ENCODE results near the gene PYCARD.
"Not testable (repeated sequence)": the region's sequence is repeated elsewhere in the genome, so short reads cannot be mapped to it uniquely, and the experiment has no call there.

Gene PYCARD

GRCh38 chr16:31189412-31189778 lies 13.2 kb downstream of the PYCARD start:
- no peak for DNase-seq

- no peak for DNase-seq
Measured at GRCh38 chr16:31188450-31189411, 13.8 kb downstream of the PYCARD start.

- DNase-seq, result no peak
Measured at GRCh38 chr16:31187808-31188189, 14.8 kb downstream of the PYCARD start.

GRCh38 chr16:31186930-31187807 lies 15.4 kb downstream of the PYCARD start:
- no peak for DNase-seq

DNA sequence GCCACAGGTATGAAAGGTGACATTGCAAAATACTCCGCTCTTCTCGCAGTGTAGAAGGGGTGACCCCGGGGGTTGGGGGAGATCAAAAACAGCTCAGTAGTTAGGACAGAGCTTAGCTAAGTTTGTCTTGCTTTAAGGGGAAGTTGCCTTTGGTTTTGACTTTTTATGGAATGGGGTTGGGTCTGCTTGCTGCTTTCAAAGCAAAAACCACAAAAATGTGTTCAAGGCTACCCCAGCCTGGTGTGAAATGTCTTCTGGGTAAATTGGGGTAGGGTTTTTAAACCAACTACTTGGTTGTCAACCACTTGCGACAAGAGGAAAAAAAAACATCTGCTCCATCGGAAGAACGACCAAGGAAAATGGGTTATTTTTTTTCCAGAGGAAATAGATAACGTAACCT lies 16.4 kb downstream of the PYCARD start:
- DNase-seq, result no peak

DNA sequence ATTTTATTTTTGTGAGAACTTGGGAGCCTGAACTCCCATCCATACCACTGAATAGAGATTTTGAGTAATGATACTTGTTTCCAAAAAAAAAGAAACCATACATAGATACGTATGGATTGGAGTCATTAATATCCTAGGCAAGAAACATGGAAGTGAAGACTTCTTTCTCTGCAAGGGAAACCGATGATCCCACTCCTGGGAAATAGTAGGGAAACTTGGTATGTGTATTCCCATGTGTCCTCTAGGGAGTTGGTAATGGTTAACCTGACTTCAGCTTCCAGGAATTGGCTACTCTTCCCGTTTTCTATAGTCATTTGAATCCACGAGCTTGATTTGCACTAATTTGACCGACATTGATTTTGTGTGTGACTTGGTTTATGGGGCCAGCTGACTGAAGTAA lies 17.2 kb downstream of the PYCARD start:
- no peak for DNase-seq

DNA sequence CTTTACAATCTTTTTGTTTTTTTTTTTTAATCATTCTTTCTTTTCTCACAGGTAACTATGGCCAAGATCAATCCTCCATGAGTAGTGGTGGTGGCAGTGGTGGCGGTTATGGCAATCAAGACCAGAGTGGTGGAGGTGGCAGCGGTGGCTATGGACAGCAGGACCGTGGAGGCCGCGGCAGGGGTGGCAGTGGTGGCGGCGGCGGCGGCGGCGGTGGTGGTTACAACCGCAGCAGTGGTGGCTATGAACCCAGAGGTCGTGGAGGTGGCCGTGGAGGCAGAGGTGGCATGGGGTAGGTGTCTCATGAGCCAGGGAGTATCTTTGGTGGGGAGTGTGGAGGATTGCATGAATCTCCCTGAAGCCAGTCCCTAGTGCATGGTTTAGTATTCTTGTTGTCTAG lies 17.7 kb downstream of the PYCARD start:
- DNase-seq, result no peak

DNA sequence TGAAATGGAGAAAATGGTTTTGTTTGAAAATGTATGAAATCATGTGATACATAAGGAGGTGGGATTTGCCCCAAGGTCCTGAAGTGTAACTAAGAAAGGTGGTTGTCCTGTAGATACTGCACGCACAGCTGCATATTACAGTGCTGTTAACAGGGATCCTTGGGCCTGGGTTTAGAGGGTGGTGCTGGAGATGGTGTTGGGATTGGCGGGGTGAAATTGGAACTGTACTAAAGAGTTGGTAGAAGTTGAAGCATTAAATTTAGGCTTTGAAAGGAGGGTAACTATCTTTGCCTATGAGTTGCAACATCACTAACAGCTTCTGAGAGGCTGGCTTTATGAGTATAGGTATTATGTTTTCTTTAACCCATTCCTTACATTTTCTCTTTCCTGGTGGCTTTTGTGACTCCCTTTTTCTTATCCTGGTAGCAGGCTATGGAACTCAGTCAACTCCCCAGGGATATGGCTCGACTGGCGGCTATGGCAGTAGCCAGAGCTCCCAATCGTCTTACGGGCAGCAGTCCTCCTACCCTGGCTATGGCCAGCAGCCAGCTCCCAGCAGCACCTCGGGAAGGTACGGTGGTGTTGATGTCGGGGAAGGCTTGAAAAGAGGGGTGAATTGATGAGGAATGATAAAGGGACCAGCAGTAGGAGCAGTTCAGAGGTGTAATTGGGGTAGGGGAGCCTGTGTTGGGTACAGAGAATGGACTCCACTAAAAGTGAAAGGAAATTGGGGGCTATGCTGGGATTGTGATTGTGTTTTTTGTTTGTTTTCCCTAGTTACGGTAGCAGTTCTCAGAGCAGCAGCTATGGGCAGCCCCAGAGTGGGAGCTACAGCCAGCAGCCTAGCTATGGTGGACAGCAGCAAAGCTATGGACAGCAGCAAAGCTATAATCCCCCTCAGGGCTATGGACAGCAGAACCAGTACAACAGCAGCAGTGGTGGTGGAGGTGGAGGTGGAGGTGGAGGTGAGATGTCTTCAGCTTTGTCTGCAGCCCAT lies 18.8 kb downstream of the PYCARD start:
- DNase-seq, result no peak

DNA sequence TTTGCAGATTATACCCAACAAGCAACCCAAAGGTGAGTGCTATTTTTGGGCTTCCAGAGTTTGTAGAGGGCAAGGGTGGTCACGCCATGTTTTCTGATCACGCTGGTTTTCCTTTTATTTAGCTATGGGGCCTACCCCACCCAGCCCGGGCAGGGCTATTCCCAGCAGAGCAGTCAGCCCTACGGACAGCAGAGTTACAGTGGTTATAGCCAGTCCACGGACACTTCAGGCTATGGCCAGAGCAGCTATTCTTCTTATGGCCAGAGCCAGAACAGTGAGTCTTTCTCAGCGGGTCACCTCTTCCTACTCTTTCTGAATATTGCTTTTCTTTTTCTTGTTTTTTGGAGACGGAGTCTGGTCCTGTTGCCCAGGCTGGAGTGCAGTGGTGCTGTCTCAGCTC lies 20.2 kb downstream of the PYCARD start:
- DNase-seq, result no peak

DNA sequence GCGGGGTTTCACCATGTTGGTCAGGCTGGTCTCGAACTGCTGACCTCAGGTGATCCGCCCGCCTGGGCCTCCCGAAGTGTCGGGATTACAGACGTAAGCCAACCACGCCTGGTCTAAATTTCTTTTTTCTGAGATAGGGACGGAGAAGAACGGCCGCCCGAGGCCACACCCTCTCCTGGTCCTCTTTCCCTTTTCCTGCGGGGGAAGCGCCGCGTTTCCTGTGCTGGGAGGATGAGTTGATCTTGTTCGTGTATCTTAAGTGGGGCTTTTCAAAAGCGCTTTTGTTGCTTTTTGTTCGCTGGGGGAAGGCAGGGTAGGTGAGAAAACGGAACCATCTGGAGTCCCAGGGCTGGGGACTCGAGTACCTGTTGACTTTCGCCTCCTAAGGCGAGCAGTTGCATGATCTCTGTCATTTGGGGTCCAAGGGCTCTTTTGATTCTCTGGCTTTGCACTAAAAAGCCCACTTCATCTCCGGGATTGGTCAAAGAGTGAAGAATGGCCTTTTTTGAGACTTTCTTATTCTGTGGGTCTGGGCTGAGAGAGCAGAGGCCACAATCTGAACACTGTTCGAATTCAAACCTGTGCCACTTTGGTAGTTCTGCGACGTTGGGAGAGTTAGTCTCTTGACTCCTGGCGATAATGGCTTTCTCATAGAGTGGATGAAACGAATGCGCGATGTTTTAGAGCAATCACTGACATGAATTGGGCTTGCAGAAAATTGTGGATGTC lies 21.3 kb downstream of the PYCARD start:
- no peak for DNase-seq

DNA sequence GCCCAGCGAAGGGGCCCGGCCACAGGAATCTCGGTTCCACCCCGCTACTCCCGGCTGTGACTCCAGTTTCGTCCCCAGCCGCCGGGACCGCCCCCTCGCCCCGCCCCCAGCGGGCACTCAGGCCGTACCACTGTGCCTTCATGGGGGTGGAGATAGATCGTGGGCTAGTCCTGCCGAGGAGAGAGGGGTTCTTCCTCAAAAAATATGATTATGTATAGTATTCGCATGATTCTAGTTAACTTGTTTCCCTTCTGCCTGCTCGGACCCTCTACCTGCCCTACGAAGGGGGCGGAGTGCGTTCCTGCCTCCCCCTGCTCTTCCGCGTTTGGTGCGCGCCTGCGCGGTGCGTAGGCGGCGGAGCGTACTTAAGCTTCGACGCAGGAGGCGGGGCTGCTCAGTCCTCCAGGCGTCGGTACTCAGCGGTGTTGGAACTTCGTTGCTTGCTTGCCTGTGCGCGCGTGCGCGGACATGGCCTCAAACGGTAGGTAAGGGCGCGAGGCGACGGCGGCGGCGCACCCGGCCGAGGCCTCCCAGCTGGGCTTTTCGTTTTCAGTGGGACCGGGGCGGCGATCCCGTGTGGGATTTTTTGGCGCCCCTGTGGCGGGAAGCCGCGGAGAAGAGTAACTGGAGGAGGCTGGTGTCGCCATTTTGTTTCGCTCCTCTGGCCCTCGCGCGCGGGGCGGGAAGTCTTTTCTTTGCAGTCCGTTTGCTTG lies 22.7 kb downstream of the PYCARD start, which contains the start of gene FUS:
Gene FUS, plus strand, starts transcription at position 393 of the 713 bp plus-strand sequence. Its CDS starts 76 bp downstream, at position 469.
- peak; percentile 79 for DNase-seq

DNA sequence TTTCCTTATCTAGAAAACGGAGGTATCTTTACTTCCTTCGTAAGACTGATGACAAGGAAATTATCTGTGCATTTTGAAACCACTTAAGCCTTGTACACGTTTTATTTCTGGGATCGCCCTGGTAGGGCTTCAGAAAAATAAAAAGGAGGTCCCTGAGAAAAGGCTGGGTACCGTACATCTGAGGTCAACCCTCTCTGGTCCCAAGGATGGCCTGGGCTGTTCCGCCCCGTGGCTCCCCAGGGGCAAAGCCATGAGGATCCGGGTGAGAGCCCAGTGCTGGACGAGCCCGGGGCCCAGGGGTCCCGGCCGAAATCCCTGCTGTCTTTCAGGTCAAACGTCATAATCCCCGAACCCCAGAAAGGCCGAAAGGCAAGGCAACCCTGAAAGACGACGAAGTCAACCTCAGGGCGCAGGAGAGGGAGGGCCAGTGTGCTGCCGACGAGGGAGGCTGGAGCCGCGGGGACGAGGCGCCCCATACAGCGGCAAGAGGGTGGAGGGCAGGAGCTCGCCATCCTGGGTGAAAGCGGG lies 23.3 kb downstream of the PYCARD start:
- no peak for DNase-seq

GRCh38 chr16:31177136-31177535 lies 25.4 kb downstream of the PYCARD start:
- DNase-seq, result no peak

- DNase-seq, result not testable (repeated sequence)
Measured at GRCh38 chr16:31170048-31170447, 32.5 kb downstream of the PYCARD start.

DNA sequence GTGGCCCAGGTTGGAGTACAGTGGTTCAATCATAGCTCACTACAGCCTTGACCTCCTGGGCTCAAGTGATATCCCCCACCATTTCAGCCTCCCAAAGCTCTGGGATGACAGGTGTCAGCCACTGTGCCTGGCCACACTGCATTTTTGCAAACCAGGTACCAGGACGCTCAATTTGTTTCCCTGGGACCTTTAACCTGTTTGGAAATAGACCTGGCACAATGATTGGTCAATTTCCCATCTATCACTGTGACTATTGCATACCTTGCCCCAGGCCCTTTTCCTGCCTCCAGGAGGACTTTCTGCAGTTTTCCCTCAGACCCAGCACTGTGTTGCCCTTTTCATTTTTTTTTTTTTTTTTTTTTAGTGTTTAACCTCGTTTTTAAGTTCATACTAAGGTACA lies 33.7 kb downstream of the PYCARD start:
- no peak for DNase-seq

DNA sequence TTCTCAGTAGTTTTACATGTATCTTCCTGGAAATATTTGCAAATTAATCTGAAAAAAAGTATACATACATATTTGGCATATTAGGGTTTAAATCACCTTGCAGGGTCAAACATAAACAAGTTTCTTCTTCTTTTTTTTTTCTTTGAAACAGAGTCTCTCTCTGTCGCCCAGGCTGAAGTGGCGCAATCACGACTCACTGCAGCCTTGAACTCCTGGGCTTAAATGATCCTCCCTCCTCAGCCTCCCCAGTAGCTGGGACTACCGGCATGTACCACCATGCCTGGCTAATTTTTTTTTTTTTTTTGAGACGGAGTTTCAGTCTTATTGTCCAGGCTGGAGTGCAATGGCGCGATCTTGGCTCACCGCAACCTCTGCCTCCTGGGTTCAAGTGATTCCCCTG lies 35.2 kb downstream of the PYCARD start:
- DNase-seq, result no peak

DNA sequence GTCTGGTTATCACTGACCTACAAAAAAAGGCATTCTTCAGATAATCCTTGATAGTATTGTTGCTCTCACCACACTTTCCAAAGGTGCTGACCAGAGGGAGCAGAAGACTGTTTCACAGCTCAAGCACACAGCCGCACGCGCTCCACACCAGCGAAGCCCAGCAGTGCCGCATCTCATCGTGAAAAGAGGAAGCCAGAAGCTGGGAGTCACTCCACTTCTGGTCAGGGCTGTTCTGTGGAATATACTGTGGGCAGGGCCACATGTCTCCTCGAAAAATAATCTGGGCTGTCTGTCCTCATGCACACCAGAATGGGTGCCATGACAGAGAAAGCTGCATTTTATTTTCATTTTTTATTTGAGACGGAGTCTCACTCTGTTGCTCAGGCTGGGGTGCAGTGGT lies 45.4 kb downstream of the PYCARD start:
- no peak for DNase-seq
